KMS-11 (cell line): ENCODE results near the gene PIK3CA.

ENCODE experiments used
- H2AFZ ChIP-seq: fragments of 200-600 bp; sonication (generic); 2 replicates; pipeline ENCODE4 v1.6.1; 2016; ENCODE audit warnings: antibody characterized with exemption, mixed run types, low read depth
- H3K27ac ChIP-seq: fragments of 200-600 bp; sonication (generic); 2 replicates; pipeline ENCODE4 v1.6.1; 2016; ENCODE audit warnings: mild to moderate bottlenecking, mixed run types
- H3K27me3 ChIP-seq: fragments of 200-600 bp; sonication (generic); 2 replicates; pipeline ENCODE4 v1.6.1; 2017; ENCODE audit warnings: mild to moderate bottlenecking, low read depth, mixed run types, moderate library complexity; ENCODE audit not compliant: insufficient read depth
- H3K36me3 ChIP-seq: fragments of 200-600 bp; sonication (generic); 2 replicates; pipeline ENCODE4 v1.6.1; 2017; ENCODE audit warnings: mild to moderate bottlenecking, mixed run types; ENCODE audit not compliant: insufficient read depth
- H3K4me1 ChIP-seq: fragments of 200-600 bp; sonication (generic); 2 replicates; pipeline ENCODE4 v1.6.1; 2016; ENCODE audit warnings: mild to moderate bottlenecking, low read depth, mixed run types; ENCODE audit not compliant: poor library complexity, severe bottlenecking
- H3K4me2 ChIP-seq: fragments of 200-600 bp; sonication (generic); 2 replicates; pipeline ENCODE4 v1.7.0; 2016; ENCODE audit warnings: mild to moderate bottlenecking, mixed run types
- H3K4me3 ChIP-seq: fragments of 200-600 bp; sonication (generic); IDR thresholded peaks from 2 replicates; pipeline ENCODE4 v1.6.1; 2017; ENCODE audit warnings: low read depth, low read length, mixed read lengths; ENCODE audit not compliant: insufficient read depth
- H3K79me2 ChIP-seq: fragments of 200-600 bp; sonication (generic); 2 replicates; pipeline ENCODE4 v1.6.1; 2016; ENCODE audit warnings: low read depth, mixed run types; ENCODE audit not compliant: insufficient read depth
- H3K9ac ChIP-seq: fragments of 200-600 bp; sonication (generic); 2 replicates; pipeline ENCODE4 v1.6.1; 2016; ENCODE audit warnings: mild to moderate bottlenecking, mixed run types
- H4K20me1 ChIP-seq: fragments of 200-600 bp; sonication (generic); 2 replicates; pipeline ENCODE4 v1.6.1; 2016; ENCODE audit warnings: mild to moderate bottlenecking, mixed run types; ENCODE audit not compliant: insufficient read depth
- CTCF ChIP-seq: fragments of 200-600 bp; sonication (generic); conservative IDR thresholded peaks from 2 replicates; pipeline ENCODE4 v1.6.1; 2017; ENCODE audit warnings: low read depth, mild to moderate bottlenecking, antibody characterized with exemption, low read length, moderate library complexity, mixed read lengths

Gene PIK3CA

DNA sequence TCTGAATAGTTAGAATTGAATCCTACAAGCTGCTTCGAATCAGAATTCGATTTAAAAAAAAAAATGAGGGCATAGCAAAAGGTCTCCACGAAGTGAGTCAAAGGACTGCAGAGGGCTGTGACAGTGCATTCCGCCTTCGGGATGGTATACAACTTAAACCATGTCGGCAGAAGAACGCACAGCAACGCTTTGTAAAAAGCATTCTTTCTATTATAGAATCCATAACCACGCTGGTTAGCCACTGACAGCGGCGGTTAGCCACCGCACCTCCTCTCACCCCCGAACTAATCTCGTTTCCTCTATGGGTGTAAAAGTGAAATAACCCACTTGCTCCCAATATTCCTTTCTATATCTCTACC is 664 bp upstream of the PIK3CA start:
- Histone ChIP-seq H4K20me1 (no peaks in the 10 kb centered on the region), H2AFZ (peak overlapping the region; percentile 50), H3K4me3 (peak overlapping the region; percentile 98), H3K79me2 (peaks cover 23% of the 10 kb centered on the region; the same call in 1 of the 2 replicates), H3K27me3 (peaks cover 2% of the 10 kb centered on the region; the same call in 1 of the 2 replicates), H3K4me2 (peak overlapping the region; percentile 77), H3K27ac (peak overlapping the region; percentile 73), H3K4me1 (peaks cover 26% of the 10 kb centered on the region), H3K9ac (peak overlapping the region; percentile 77; the same call in 1 of the 2 replicates), H3K36me3 (no peaks in the 10 kb centered on the region)
- peak; percentile 76 for TF ChIP-seq CTCF

- H3K36me3 ChIP-seq = no peaks in the 10 kb centered on the region
- H3K27ac ChIP-seq = peak overlapping the region; percentile 73
- H2AFZ ChIP-seq = peak overlapping the region; percentile 77
- H3K79me2 ChIP-seq = peaks cover 23% of the 10 kb centered on the region; the same call in 1 of the 2 replicates
- H3K4me1 ChIP-seq = peaks cover 37% of the 10 kb centered on the region
- H3K4me3 ChIP-seq = peak overlapping the region; percentile 77
- H4K20me1 ChIP-seq = no peaks in the 10 kb centered on the region
- H3K9ac ChIP-seq = peak overlapping the region; percentile 77
- peaks cover 2% of the 10 kb centered on the region; the same call in 1 of the 2 replicates for H3K27me3 ChIP-seq
- H3K4me2 ChIP-seq = peak overlapping the region; percentile 71
- no peak for TF ChIP-seq CTCF
These were observed 654 bp downstream of the PIK3CA start for GRCh38 chr3:179148616-179149405.

DNA sequence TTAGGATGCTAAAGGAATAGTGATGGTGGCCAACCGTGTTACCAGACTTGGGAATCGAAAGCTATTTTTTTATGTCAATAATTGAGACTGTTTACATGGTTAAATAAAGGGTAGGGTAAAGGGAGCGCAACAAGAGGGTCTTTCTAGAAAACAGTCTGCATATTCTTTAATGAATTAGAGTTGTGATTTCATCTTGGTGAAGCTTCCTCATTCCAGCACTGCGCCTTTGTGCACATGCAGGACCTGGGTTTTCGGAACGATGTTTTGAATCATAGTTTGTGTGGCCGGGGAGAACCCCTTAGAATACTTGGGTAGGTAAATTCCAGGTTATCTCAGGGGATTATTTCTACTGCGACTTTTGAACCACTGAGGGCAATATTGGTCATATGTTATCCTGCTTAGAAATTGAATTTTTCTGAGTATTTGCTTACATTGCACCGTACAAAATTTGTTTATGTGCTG is 1.3 kb downstream of the PIK3CA start:
- no peaks in the 10 kb centered on the region for H3K36me3 ChIP-seq
- peaks cover 37% of the 10 kb centered on the region for H3K4me1 ChIP-seq
- H3K27ac ChIP-seq = peak overlapping the region; percentile 73; the same call in 1 of the 2 replicates
- peak overlapping the region; percentile 77 for H3K4me3 ChIP-seq
- H3K27me3 ChIP-seq = peaks cover 2% of the 10 kb centered on the region; the same call in 1 of the 2 replicates
- H3K79me2 ChIP-seq = peaks cover 23% of the 10 kb centered on the region; the same call in 1 of the 2 replicates
- peak overlapping the region; percentile 77 for H2AFZ ChIP-seq
- TF ChIP-seq CTCF = no peak
- H3K4me2 ChIP-seq = peak overlapping the region; percentile 71
- H4K20me1 ChIP-seq = no peaks in the 10 kb centered on the region
- H3K9ac ChIP-seq = peak overlapping the region; percentile 77

DNA sequence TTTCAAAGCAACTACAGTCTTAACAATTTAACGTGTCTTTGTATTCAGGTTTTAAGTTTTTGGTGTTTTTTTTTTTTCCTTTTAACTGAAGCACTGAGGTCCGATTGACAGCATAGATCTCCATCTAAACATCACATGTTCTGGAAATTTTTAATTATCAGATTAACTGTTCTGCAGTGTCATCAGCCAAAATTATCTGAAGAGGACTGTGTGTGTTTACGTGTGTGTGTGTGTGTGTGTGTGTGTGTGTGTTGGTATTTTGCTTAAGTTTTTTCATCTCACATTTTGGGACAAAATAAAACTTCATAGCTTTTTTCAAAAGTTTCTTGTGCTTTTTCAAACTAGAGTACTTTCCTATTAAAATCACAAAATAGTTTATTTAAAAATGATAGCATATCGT is 1.8 kb downstream of the PIK3CA start:
- Histone ChIP-seq H3K4me2 (peak overlapping the region; percentile 71), H3K27ac (no peak overlapping the region), H3K9ac (peak overlapping the region; percentile 77; the same call in 1 of the 2 replicates), H3K79me2 (peaks cover 23% of the 10 kb centered on the region; the same call in 1 of the 2 replicates), H3K36me3 (no peaks in the 10 kb centered on the region), H4K20me1 (no peaks in the 10 kb centered on the region), H3K27me3 (peaks cover 2% of the 10 kb centered on the region; the same call in 1 of the 2 replicates), H3K4me1 (peaks cover 37% of the 10 kb centered on the region), H3K4me3 (peak overlapping the region; percentile 9), H2AFZ (no peak overlapping the region; the same call in 1 of the 2 replicates)
- no peak for TF ChIP-seq CTCF
